NCI-H748 (cell line): Measurements from ENCODE around the gene PHC2.

ENCODE experiments used
- DNase-seq: peaks from one replicate; lab custom pipeline; 2025; ENCODE audit not compliant: unreplicated experiment; lab: John Stamatoyannopoulos, UW

The PHC2 gene

DNA sequence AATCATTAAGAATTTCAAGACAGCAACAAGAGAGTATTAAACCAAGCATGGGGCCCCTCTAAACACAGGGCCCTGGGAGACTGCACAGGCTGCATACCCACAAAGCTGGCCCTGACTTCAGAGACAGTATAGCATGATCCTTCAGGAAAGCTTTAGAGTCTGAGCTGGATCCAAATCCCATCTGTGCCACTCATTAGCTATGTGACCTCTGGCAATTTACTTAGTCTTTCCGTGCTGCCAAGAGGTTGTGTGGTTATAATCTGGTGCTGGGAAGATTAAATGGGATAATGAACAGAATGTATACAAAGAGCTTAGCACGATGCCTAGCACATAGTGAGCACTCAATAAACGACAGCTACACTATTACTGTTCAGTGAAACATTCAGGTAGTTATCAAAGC, 4.0 kb downstream of the PHC2 start:
- DNase-seq = no peak

DNA sequence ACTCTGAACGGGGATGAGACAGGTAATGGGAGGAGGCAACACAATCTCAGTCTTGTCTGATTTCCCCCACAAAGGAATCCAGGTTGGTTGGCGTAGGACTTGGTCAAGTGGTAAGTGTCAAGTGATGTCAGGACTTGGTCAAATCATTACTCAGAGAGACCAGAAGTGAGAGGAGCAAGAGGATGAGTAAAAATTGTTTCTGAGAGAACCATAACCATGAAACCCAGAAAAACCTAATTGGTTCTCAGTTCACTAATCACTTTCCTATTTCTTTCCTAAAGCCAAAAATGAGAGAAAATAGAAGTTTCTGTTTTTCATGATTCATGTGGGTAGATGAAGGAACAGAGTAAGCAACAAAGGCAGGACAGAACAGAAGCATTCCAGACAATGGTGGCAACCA, 5.0 kb downstream of the PHC2 start:
- no peak for DNase-seq

DNA sequence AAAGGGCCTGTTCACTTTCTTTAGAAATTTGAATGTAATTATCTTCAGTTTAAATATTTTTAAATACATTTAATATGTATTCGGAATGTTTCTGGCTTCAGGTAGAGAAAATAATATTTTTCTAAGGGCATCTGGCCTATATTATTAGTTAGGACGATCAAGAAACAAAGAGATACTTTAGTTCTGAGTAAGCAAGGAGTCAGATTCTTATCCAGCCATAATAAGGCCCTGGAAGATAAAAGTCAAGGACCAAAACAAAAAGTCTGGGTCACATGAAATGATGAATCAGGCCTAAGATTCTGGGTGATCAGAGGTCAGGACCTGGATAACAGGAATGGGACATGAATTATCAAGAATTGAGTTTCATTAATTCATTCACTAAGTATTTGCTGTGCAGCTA, 6.3 kb downstream of the PHC2 start:
- DNase-seq = no peak

DNA sequence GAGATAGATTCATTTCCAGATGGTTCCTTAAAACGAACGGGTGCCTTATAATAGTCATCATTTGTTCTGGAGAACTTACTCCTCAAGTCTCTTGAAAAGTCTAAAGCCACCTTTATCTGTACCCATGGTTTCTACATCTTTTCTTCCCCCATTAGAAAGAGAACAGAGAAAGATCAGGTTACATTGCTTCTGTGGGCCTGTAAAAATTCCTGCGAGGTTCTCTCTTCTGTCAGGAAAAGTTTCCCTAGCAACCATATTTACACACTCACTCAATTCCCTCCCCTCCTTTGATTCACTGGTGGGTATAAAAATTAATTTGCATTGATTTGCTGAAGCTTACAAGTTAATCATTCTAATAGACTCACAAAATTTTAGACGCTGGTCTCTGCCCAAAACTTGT, 6.7 kb downstream of the PHC2 start:
- peak; percentile 14 for DNase-seq

DNA sequence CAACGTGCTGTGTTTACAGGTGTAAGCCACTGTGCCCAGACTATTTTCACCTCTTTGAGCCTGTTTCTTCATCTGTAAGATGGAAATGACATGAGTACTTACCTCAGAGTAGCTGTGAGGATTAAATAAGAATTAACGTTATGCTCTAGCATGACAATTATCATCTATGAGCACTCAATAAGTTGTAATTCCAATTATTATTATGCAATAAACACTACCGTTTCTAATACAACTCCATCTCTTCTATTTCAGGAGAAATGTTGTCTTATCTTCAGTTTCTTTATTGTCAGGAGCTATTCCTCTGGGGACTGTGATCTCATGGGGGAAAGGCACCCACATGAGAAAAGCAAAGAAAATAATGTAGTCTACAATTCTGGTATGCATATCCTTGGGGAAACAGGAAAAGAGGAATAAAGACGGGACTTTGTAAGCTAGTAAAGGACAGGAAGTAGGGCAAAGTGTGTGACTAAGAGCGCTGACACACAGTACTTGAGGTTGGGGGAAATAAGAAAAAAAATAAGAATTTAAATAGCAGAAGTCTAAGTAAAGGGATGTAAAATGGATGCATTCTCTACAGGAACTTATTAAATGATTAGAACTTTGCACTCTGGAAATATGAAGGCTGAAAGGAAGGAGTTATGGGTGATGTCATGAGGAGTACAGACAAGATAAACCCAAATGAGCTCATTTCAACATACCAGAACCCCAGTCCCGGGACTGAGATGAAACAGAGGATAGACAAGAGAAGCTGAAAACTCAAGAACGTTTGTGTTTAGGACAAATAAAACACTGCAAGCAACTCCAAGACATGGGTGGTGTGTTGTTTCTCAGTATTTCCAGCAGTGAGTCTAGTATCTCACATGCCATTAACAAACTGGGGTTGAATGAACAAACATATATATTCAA, 9.8 kb downstream of the PHC2 start:
- no peak for DNase-seq

DNA sequence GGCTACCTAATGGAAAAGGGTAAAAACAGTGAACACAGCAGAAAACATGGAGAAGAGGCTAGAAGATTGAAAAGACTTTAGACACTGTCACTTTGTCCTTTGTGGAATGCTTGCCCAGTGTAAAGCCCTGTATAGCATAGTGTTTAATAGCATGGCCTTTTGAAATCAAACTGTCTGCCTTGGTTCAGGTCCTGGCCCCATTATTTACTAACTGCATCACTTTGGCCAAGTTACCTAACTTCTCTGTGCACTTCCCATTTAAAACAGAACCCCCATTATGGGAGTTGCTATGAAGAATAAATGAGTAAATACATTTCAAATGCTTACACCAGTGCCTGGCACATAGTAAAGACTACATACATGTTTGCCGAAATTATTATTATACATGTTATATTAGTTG, 12.1 kb downstream of the PHC2 start:
- DNase-seq = no peak

DNA sequence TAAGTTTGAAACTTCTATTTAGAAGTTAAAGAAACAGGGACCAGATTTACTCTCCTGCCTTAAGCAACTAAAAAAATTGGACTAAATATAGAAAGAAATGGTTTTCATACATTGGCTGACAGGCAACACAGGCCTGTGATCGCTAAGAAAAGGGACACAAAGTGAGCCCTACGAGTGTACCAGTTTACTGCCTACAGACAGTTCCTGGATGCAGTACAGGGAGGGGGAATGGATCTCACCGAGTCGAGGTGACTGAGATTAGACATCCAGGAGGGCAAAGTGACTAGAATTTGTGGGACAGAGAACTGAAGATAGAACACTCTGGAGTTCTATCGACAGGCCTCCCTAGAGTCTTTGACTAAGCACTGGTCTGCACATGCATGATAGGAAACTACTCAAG, 16.0 kb downstream of the PHC2 start:
- no peak for DNase-seq

DNA sequence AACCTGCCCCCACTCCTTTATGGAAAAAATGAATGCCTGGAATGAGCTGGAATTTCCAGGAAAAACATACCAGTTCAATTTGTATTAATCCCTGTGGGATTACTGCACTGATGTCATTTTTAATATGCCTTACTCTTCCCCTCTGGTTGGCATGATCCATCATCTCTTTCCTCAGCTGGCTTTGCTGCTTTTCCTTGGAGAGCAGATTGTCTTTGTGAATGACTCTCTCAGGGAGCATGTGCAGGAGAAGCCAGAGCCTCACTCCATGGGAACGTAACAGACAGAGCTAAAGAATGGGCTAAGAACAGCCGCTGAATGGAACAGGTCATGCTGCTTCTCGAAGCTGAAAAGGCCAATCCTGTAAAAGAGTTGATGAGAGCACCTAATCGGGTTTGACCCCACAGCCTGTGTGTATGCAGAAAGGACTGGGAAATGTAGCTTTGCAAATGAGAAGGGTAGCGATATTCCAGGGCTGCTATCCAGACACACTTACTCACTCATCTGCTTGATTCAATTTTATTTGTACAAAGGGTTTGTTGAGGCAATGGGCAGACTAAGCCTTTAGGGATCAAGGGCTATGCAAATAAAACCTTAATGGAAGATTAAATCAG, 20.7 kb downstream of the PHC2 start:
- peak; percentile 16 for DNase-seq

DNA sequence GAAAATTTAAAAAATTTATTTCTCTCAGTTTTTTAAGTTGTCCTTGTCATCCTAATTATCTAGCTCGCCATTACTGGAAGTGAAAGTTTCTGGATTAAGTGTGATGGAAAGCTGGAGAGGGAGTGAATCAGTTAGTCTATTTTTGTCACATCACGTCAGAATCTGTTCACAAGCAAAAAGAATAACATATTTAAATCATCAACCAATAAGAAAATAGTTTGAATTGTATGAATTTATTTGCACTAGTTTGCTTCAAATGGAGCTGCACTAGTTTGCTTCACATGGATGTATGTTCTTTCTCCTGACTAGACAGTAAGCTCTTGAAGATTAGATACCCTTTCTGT, 22.8 kb downstream of the PHC2 start:
- DNase-seq = no peak

DNA sequence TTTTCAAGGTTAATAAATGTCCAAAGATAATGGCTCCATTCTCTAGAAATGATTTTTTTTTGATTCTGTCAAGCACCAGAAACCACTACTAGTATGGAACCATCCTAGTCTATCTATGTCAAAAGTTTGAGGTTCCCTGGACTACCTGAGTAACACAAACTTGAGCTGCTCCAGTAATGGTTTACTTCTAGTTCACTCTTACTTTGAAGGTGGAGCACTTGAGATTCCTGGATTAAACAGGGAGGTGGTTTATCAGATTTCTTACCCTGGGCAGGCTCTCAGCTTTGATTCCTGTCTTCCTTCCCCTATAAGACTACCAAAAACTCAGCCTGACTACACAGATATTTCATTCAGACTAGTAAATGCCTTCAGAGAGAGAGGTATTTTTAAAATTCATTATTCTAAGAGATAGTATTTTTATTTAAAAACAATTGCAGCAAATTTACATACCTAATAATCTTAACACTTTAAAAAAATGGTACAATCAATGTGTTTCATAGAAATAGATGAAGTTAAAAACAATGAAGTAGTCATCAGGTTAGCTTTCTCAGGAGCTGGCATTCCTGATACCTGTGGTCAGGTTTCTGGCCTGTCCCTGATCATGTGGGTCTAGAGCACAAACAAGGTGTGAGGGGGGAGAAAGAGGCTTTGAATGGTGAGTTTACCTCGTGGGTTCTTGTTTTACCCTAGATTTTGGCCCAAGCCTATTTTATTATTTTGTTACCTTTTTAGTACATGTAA, 23.4 kb downstream of the PHC2 start:
- DNase-seq = no peak

DNA sequence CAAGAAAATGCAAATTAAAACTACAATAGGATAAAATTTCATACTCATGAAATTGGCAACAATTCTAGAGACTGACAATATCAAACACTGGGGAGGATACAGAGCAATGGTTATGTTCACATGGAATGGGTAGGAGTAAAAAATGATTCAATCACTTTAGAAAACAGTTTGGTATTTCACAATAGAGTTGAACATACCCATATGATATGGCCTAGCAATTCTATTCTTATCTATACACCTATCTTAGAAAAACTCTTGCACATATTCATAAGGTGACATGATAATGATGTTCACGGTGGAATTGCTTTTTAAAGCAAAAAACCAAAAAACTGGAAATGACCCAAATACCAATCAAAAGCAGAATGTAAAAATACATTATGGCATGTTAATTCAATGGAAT, 28.7 kb downstream of the PHC2 start:
- no peak for DNase-seq

DNA sequence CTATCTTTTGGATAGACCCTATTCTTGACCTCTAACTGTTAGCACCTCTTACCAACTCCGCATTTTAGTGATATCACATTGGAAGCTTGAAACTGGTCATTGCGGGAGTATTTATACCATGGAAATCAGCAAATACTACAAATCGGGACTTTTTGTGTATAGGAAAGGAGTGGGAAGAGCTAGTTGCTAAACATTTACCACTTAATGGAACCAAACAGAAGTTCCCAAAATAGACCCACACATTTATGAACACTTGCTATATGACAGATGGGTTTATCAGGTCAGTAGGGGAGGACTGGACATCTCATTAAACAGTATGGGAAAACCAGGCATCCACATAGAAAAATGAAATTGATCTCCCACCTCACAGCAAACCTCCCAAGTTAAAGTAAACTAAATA, 29.4 kb downstream of the PHC2 start:
- DNase-seq = no peak

DNA sequence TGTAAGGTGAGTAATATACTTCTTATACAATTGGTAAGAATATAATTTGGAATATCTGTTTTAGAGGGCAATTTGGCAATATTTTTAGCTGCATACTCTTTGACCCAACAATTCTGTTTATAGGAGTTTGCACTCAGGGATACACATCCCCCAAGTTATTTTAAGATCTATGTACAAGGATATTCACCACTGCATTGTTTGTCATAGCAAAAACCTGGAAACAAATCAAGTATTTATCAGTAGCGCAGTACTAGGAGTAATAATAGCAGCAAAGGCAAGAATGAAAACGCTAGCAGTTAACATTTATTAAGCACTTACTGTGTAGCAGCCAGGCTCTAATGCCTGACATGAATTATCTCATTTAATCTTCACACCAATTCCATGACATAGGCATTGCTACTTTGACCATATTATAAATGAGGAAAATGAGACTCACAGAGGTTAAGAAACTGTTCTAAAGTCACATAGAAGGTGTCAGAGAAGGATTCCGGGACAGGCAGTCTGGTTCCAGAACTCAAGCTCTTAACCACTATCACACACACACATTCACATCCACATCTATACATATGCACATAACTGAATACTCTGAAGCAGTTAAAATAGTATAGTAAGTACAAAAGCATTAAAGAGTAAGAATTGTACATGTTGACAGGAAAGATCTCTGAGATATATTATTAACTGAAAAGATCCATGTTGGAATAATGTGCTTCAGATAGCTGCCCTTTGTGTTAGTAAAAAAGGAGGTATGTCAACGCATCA, 30.6 kb downstream of the PHC2 start:
- DNase-seq = no peak

DNA sequence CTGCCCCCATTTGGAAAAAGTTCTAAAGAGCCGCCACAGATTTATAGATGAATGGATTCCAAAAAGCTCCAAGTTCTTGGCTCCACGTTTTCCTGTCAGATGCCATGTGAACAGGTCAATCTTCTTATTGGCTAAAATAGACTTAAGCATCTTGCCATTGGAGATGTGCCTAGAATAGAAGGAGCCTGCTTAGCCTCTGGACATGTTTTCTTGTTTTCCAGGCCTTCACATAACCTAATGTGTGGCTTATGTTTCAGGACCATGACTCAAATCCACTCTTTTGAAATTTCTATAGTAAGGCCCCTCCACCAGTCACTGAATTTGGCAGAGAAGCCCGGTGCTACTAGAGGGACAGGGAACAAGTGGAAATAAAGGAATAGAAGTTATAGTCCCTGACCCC, 31.5 kb downstream of the PHC2 start:
- DNase-seq = no peak

DNA sequence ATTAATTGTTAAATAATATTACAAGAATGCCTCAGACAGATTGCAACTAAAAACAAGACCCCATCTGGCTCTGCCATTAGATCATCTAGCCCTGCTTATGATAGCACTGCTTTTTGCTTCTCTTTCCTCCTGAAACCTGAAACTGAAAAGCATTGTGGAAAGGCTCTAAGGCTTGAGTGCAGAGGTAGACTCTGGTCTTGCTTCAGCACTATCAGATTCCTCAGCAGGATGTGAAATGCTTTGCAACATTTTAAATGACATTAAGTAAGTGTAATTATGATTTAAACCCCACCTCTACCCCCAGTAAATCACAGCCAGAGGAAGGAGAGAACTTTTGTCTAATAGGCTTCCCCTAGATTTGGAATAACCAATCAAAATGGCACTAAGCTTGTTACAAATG, 32.9 kb downstream of the PHC2 start:
- no peak for DNase-seq

DNA sequence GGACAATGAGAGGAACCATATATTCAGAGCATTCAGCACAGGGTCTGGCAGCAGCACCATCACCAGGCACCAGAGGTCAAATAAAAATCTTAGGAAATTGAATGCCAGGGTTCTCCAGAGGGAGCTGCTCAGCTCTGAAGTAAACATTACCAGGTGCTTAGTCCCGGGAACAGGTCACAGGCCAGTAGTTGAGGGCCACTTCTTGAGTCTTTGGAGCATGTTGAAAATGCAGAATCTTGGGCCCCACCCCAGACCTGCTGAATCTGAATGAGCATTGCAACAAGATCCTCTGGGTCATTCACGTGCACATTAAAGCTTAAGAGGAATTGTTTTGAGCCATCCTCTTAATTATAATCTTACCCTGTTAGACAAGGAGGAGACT, 33.8 kb downstream of the PHC2 start:
- DNase-seq = no peak

DNA sequence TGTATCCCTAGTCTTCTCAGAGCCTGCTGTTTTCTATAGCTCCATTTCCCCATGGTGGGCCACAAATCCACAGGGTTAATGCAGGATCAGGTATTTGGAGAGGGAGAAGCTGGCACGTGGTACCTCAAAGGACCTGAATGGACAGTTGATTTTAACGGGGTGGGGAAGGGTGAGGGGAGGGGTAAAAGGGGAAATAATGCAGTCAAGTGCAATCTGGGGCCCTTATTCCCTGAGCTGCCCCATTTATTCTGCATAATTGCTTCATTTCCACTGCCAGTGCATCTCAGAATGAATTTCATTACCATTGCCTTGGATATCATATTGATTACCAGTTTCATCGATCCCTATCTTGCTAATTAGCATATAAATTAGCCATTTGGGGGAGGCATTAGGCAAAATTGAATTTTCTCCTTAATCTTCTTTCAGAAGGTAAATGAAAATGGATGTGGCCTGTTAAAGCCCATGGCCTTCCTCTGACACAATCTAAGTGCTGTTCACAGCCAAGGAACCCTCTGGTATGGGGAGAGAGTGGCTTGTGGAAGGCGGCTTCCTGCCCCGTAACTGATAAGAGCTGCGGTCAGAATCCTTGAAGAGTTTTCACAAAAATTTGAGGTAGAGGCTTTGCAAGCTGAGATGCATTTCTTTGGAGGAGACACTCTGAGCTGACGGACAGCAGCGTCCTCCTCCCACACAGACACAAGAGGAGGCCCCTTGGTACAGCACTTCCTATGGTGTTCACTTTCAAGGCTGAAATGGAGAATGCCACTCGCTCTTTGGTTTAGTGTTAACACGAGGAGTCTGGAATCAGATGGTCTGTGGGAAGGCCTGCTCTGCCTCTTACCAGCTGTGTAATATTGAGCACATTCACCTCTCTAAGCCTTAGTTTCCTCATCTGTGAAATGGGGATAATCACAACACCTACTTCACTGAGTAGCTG, 34.4 kb downstream of the PHC2 start:
- DNase-seq = no peak

DNA sequence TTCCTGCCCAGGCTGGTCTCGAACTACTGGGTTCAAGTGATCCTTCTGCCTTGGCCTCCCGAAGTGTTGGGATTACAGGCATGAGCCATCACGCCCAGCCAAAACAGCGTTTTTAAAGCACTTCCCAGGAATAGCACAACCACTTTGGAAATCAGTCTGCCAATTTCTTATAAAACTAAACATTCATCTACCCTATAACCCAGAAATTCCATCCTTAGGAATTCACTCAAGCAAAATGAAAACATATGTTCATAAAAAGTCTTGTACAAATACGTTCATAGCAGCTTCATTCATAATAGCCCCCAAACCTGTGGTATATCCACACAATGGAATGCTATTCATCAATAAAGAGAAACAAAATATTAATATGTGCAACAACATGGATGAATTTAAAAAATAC, 36.1 kb downstream of the PHC2 start:
- DNase-seq = no peak

DNA sequence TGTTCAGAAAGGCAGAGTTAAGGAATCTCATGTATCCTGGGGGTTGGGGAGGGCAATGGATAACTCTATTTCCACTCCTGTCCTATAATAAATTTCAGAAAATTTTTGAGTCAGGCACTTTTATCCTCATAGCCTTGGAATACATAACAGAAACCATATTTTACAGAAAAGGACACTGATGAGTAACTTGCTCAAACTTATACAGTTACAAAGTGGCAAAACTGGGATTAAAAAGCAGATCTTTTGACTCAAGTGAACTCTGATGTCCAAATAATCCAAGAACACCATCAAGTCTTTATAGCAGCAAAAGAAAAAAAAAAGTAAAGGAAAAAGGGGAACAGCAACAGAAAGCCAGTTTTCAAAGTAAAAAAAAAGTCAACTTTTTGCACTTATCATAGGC, 36.9 kb downstream of the PHC2 start:
- no peak for DNase-seq

DNA sequence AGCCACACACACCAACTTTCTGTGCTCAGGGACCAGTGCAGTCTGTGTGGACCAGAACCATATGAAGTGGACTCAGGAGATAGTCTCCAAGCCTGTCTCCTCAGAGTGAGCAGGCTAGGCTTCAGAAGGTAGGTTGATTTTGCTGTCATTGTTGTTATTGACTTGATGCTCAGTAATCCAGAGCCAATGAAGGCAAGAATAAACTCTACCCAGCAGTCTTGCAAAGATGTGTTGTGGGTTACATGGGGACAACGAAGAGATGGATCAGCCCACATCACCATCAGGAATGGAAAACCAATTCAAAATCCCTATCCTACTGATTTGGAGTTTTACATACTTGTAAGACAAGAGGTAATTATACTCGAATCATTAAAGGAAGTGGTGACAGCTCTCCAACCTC, 37.4 kb downstream of the PHC2 start:
- no peak for DNase-seq
